ENCODE results near the gene RANGAP1. TPM values are rescaled to one million over a fixed set of nuclear protein-coding genes. Genes with fewer than 3 reads are reported as not detected.
"Not testable (repeated sequence)": the region's sequence is repeated elsewhere in the genome, so short reads cannot be mapped to it uniquely, and the experiment has no call there.

The RANGAP1 gene
- total RNA-seq, 3 donors from 2014 or later: 26.9 to 48.9 (median 35.3) TPM

DNA sequence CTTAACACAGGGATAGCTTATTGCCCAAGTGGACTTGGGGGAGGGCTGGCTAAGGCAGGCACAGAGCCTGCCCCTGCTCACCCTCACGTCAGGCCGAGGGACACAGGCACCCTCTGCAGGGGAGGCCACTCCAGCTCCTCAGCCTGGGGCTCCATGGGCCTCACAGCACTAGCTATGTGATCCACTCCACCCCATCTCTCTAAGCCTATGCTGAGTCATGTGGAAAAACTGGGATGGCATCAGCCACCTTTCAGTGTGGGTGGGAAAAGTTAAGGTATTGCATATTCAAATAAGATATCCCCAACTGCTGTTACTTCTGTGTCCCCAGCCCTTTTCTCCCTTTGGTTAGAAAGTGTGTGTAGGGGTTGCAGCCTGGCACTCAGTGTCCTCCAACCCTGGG is 22.3 kb downstream of the RANGAP1 start:
- no peak overlapping the region for H3K4me3 ChIP-seq
- TF ChIP-seq, protein P1, sequence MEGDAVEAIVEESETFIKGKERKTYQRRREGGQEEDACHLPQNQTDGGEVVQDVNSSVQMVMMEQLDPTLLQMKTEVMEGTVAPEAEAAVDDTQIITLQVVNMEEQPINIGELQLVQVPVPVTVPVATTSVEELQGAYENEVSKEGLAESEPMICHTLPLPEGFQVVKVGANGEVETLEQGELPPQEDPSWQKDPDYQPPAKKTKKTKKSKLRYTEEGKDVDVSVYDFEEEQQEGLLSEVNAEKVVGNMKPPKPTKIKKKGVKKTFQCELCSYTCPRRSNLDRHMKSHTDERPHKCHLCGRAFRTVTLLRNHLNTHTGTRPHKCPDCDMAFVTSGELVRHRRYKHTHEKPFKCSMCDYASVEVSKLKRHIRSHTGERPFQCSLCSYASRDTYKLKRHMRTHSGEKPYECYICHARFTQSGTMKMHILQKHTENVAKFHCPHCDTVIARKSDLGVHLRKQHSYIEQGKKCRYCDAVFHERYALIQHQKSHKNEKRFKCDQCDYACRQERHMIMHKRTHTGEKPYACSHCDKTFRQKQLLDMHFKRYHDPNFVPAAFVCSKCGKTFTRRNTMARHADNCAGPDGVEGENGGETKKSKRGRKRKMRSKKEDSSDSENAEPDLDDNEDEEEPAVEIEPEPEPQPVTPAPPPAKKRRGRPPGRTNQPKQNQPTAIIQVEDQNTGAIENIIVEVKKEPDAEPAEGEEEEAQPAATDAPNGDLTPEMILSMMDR (IDR thresholded peaks at IDR 0.05): no peak
- H3K36me3 ChIP-seq (ENCODE audit: low read depth): peaks cover 3% of the 10 kb centered on the region
- H3K4me1 ChIP-seq (ENCODE audit: low read depth): no peaks in the 10 kb centered on the region
- DNase-seq (no peak), ATAC-seq (no peak)
- intact Hi-C loops (cut with DNase I, micrococcal nuclease): no loop called here
- H3K9me3 ChIP-seq: no peaks in the 10 kb centered on the region

DNA sequence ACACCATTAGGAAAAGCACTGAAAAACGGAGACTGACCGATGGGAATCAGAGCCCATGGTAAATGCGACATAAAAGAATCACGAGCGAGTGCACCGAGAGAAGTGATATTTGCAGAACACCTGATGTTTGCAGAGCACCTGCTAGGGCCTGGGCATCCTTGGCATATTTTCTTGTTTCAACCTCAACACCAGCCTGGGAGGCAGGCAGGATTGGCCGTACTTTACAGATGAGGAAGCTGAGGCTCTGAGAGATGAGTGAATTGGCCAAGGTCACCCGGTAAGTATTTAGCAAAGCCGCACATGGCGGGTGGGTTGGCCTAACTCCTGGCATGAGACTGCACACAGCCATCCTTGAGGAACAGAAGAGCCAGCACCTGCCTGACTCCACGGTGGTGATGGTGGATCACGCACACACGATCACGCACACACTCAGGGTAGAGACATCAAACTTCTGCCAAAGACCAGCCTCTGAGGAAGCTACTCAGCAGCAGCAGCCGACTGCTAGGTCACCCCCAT is 23.7 kb downstream of the RANGAP1 start:
- intact Hi-C loops (cut with DNase I, micrococcal nuclease): no loop called here
- no peaks in the 10 kb centered on the region for H3K9me3 ChIP-seq
- no peaks in the 10 kb centered on the region for H3K4me1 ChIP-seq (ENCODE audit: low read depth)
- H3K4me3 ChIP-seq: no peak overlapping the region
- TF ChIP-seq, protein P1 (IDR thresholded peaks at IDR 0.05): no peak
- H3K36me3 ChIP-seq (ENCODE audit: low read depth): peaks cover 3% of the 10 kb centered on the region
- ATAC-seq (no peak), DNase-seq (no peak)

DNA sequence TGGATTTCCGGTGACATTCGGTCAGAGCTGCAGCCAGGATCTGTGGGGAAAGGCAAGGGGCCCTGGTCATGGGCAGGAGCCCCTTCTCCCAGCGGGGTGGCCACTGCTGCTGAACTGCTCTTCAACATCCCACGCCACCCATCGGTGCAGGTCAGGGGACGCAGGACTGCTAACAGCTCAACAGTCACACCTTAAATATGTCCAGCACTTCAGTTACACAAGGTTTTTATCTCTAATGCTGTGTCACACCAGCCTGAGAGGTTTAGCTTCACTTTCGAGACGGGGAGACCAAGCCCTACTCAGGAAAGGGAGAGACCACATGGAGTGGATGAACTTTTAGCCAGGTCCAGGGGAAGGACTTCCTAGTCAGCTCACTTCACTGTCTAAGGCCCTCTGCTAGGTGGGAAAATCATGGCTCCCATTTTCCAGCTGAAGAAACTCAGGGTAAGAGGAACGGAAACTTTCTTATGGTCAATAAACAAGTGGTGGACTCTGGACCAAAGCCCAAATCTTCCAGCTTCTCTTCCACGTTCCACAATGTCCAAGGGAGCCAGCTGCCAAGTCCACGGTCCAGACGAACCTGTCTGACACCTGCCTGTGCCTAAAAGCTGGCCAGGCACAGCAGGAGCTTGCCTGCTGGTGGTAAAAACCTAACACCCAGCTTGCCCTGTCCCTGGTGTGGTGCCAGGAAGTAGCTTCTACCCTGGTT is 24.3 kb downstream of the RANGAP1 start:
- TF ChIP-seq, protein P1 (IDR thresholded peaks at IDR 0.05): no peak
- DNase-seq (no peak), ATAC-seq (no peak)
- Histone ChIP-seq H3K36me3 (ENCODE audit: low read depth) (peaks cover 3% of the 10 kb centered on the region), H3K9me3 (no peaks in the 10 kb centered on the region), H3K4me3 (no peak overlapping the region), H3K4me1 (ENCODE audit: low read depth) (no peaks in the 10 kb centered on the region)
- intact Hi-C loops (cut with DNase I, micrococcal nuclease): no loop called here

DNA sequence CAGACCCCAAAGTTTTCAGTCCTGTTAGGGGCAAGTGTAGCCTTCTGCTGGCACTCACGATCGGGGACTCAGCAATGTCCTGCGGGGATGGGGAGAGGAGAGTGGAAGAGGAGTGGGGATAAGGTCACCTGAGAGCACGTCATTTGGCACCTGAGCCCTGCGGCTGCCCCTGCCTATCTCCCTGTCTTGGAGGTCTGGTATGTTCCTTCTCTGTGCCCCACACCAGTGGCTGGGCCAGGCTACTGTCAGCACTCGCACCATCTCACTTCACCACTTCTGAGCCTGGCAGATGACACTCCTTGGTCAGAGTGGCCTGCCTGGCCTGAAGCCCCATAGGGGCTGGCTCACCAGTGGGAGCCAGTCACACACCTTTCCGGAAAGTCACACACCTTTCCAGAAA is 25.1 kb downstream of the RANGAP1 start:
- TF ChIP-seq, protein P1 (IDR thresholded peaks at IDR 0.05): no peak
- no peak for DNase-seq
- no peaks in the 10 kb centered on the region for H3K9me3 ChIP-seq
- no peak for ATAC-seq
- H3K36me3 ChIP-seq (ENCODE audit: low read depth): peaks cover 3% of the 10 kb centered on the region
- intact Hi-C loops (cut with DNase I, micrococcal nuclease): no loop called here
- no peak overlapping the region for H3K4me3 ChIP-seq
- no peaks in the 10 kb centered on the region for H3K4me1 ChIP-seq (ENCODE audit: low read depth)

DNA sequence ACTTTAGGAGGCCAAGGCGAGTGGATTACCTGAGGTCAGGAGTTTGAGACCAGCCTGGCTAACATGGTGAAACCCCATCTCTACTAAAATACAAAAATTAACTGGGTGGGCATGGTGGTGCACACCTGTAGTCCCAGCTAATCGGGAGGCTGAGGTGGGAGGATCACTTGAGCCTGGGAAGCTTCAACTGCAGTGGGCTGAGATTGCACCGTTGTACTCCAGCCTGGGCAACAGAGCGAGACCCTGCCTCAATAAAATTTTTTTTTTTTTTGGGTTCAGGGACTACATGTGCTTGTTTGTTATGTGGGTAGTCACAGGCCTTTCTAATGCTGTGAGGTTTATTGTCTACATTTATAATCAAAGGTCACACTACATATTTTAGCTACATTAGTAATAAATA is 26.2 kb downstream of the RANGAP1 start:
- H3K4me1 ChIP-seq (ENCODE audit: low read depth); H3K4me3 ChIP-seq; H3K36me3 ChIP-seq (ENCODE audit: low read depth); ATAC-seq; intact Hi-C loops (cut with DNase I, micrococcal nuclease); DNase-seq; H3K9me3 ChIP-seq: not testable (repeated sequence)

DNA sequence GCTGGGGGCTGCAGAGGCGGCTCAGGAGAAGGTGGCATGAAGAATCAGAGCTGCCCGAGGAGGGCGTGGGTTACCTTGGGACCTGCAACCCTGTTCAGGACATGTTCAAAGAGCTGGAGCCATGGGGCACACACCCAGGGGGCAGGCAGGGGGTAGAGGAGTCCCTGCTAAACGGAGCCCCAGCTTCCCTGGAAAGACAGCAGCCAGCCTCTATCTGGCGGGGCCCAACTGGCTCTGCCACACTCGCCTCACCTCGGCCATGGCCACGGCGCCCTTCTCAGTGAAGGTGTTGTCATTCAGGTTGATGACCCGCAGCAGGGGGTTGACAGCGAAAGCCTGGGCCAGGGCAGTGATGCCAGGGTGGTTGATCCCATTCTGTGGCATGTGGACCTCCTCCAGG is 28.3 kb downstream of the RANGAP1 start:
- intact Hi-C loops (cut with DNase I, micrococcal nuclease): no loop called here
- DNase-seq: no peak
- Histone ChIP-seq H3K9me3 (no peaks in the 10 kb centered on the region), H3K4me3 (no peak overlapping the region), H3K4me1 (ENCODE audit: low read depth) (no peaks in the 10 kb centered on the region), H3K36me3 (ENCODE audit: low read depth) (peaks cover 3% of the 10 kb centered on the region)
- ATAC-seq: no peak
- TF ChIP-seq, protein P1 (IDR thresholded peaks at IDR 0.05): no peak

Measured in mucosa of descending colon (tissue), 3 donors.